Stimulated activated CD8-positive, alpha-beta memory T cell treated with anti-CD3 and anti-CD28 coated beads, Interleukin-12 subunit alpha, Interleukin-12 subunit beta, amount 100 ng/mL, for 24 hours (primary cell): ENCODE data around the gene TAS2R1.

Experiments used
- DNase-seq: peaks from one replicate; pipeline ENCODE4 v3.0.0-alpha.2; 2020; ENCODE audit errors: extremely low read depth

Gene TAS2R1

GRCh38 chr5:9588254-9588653 lies 41.9 kb downstream of the TAS2R1 start:
- no peak for DNase-seq

GRCh38 chr5:9587135-9587534 lies 43.0 kb downstream of the TAS2R1 start:
- DNase-seq: no peak

DNA sequence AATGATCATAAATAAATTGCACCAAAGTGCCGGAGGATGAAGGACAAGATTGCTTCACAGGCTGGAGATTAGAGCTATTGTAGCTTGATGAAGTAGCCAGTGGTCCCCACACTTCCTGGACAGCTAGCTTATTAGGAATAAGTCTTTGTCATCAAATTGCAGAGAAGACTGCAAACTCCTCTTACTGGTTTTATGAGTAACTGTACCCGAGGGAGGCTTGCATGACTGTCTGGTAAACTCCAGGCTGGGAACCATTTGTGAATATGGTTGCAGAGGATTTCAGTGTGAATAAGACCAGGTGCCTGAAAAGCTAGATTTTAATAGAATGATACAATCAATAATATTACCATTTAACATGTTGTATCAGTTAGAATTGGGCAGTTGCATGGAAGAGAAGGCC lies 47.7 kb downstream of the TAS2R1 start:
- no peak for DNase-seq
